ENCODE data around the gene LRIG1.

The LRIG1 gene

GRCh38 chr3:66415867-66416428 is 84.9 kb downstream of the LRIG1 start:
- no peak for DNase-seq

DNA sequence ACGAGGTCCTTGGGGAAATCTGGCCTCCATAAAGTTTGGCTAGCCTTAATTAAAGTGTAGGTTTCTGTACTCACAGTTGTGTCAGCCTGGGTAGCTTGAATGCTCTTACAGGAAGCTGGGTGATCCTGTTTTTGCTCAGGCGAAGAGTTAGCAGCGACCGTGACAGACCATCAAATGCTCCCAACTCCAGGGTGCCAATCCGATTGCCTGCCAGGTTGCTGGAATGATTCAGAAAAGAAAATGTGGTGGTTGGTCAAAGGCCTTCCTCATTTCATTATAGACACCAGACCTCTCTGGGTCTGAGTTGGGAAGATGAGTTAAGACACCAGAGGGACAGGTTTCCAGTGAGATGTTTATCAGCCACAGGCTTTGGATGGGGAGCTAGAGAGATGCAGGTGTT is 86.0 kb downstream of the LRIG1 start:
- DNase-seq = no peak

- no peak for DNase-seq
These were observed 87.6 kb downstream of the LRIG1 start for GRCh38 chr3:66413151-66413751.

DNA sequence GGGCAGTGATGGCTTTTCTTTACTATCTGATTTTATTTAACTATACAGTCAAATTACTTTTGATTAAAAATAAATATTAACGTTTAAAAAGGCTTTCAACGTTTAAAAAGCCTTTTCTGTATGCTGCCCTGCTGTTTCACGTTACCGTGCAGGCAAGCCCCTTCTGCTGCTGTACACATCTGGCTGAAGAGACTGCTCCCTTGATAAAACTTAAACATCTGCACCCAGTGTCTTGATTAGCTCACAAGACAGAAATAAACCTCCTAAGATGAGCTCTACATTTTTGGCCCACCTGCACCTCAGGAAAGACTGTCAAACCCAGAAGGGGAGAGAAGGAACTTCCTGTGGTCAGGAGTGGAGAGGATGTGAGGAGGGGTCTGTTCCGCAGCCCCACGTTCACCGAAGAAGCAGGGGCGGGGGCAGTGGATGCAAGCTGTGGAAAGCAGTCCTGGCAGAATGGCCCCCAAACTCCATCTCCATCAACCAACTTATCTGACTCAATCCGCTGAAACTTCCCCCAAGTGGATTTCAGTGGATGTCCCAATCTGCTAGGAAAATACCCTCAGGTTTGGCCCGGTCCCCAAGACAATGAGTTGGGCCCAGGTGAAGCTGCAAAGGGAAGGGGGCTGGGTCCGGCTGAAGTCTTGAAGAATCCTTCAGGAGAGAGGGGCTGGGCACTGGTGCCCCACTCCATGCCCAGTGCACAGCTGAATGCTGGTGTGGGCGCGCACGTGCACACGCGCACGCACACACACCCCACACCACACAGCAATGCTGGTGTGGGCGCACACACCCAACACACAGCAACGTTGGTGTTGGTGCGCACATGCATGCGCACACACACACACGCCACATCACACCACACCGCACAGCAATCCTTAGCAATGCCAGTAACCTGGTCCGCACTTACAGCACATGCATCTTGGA is 88.6 kb downstream of the LRIG1 start:
- DNase-seq = no peak

DNA sequence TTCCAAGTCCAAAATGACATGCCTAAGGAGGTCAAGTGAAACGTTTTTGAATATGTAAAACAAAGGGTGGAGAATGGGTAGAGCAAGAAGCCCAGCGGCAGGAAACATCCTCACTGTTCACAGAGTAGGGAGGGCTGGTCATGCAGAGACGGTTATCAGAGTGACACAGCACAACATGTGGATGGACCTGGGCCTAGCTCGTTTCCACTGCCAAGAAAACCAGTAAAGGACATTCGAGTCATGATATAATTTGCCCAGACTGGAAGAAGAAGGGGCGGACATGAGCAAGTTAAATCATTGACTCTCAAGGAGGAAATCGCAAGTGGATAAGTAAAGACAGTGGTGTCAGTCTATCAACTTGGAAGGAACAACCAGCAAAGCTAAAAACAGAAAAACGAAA is 89.3 kb downstream of the LRIG1 start:
- DNase-seq = no peak

GRCh38 chr3:66410976-66411375 is 89.8 kb downstream of the LRIG1 start:
- DNase-seq = no peak

DNA sequence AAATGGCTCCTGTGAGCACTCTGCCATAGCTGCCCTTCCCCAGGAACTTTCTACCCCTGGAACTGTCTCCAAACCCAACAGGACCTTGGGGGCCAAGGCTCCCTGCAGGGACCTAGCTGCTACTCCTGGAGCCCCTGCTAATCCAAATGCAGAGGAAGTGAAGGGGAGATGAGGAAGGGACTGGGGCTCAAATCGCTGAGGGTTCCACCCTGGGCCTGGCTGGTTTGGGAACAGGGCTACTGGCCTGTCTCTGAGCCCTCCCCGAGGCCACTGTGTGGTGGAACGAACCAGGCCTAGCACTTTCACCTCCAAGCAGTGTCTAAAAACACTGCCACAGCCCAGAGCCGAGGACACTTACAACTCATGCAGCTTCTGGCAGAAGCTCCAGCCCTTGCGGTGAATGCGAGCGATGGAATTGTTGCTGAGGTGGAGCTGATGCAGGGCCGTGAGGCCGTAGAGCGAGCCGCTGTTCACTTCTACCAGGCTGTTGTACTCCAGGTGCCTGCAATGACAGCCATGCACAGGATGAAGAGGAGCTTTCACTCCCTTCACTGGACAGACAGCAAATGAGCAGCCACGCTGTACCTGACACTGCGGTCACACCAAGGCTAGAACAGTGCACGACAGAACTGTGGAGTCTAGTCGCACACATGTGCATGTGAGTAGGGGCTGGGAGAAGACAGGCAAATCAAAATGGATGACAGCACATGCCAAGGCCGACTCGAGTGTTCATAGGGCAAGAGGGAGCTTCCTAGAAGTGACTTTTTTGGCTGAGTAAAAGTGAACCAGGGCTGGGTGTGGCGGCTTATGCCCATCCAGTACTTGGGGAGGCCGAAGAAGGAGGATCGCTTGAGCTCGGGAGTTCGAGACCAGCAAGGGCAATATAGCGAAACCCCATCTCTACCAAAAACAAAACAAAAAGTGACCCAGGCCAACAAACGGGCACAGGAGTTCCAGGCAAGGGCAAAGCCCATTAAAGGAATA is 90.8 kb downstream of the LRIG1 start:
- no peak for DNase-seq

GRCh38 chr3:66407611-66408218 is 93.1 kb downstream of the LRIG1 start:
- DNase-seq = peak; percentile 64

- DNase-seq = no peak
These were observed 93.8 kb downstream of the LRIG1 start for GRCh38 chr3:66406831-66407610.

GRCh38 chr3:66406163-66406562 is 94.7 kb downstream of the LRIG1 start:
- DNase-seq = no peak

DNA sequence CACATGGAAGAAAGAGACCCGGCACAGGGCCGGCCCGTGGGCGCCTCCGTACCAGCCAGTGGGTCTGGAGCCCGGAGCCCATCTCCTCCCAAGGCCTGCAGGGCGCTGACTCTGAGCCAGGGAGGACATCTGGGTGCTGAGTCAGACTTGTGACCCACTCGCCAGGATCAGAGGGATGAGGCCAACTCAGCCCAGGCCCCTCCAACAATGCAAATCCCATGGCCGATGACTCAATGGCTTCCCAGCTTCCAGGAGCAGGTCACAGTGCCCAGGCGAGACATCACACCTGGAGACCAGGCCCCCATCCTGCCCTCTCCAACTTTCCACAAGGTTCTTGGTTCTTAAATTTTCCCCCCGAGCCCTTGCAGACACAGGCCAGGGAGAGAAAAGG is 95.1 kb downstream of the LRIG1 start:
- no peak for DNase-seq

- DNase-seq = no peak
These were observed 95.7 kb downstream of the LRIG1 start for GRCh38 chr3:66404903-66405700.

GRCh38 chr3:66404197-66404596 is 96.6 kb downstream of the LRIG1 start:
- DNase-seq = no peak

DNA sequence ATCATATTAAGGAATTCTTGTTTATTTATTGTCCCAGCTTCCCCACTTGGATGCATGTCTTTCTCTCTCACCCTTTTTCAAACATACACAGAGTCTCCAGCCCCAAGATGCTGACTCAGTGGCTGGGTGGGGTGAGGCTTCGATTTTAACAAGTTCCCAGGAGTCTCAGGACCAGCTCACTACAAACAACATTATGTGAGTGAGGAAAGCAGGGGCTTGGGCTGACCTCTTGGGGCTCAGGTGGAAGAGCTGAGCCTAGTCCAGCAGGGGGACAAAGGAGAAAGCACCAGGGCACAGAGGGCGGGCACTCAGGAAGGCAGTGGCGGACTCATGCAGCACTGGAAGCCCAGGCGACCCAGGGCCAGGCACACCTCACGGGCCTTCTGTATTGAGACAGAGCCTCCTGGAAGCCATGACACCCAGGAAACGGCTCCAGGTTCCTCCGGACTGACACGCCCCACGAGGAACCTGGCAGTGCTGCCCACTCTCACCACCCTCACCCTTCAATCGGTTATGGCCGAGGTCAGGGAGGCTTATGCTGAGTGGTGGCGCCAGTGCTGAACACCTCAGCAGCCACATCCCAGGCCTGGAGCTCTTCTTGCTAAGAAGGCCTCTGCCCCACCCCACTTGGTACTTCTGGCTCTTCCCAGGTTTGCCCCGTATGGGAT is 97.4 kb downstream of the LRIG1 start:
- no peak for DNase-seq

GRCh38 chr3:66402596-66403290 is 98.1 kb downstream of the LRIG1 start:
- DNase-seq = no peak

- no peak for DNase-seq
These were observed 98.9 kb downstream of the LRIG1 start for GRCh38 chr3:66401675-66402491.

DNA sequence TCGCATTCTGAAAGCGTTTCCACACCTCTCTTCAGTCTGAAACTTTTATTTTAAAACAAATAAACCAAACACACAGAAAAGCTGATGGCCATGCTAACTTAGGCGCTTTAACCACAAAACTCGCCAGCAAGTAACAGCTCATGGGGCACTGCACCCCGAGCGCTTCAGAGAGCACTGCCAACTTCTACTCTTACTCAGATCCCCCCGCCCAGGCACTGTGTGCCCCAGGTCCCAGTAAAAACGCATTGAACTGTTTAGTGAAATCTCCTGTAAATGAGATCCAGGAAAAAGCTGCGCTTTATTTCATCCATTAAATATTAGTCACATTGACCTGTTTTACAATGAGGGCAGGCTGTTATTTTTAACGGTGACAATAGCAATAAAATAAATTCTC is 99.7 kb downstream of the LRIG1 start:
- no peak for DNase-seq

DNA sequence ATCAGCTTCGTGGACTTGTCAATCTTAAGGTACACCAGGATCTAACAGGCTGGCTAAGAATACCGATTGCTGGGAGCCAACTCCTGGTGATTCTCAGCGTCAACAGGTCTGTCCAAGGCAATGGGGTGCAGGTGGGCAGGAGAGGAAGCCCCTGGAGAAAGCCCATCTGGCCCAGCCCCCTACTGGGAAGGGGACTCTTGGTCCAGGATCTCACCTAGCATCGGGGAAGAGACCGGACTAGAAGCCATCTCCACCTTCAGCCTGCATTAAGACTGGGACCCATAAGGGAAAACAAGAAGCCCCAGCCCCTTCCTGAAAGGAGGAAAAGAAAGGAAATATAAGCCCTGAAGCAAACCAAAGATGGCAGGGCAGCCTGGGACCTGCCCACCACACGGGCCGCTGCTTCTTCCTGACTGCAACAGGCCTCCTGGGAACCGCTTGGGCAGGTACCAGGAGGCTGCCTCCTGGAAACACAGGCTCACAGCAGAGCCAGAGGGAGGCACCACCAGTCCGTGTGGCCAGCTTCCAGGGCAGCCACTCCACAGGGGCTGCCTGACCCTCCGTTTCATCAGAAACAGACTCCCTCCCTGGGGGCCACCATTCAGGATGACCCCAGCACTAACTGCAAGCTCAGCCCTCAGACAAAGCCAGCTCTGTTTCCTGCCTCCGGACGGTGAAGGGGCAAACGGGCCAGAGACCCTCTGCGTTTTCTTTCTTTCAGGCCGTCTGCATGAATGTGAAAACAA is 100.2 kb downstream of the LRIG1 start:
- no peak for DNase-seq

Data from CD4-positive, alpha-beta T cell treated with Interleukin-15 for 1 hour (primary cell).